Vagina (tissue), 2 donors: ENCODE data around the gene ARID4A.
A peak's percentile ranks its signal among the peaks of the same experiment; 100 is the strongest.

ENCODE experiments used
- CTCF ChIP-seq, 3 experiments: fragments of 450-650 bp in 2 of 3; fragments of 200-600 bp in 1 of 3; sonication (generic) in 1 of 3; IDR thresholded peaks; one replicate each; pipeline ENCODE4 v1.5.1; 2017 to 2019; ENCODE audit warnings: antibody characterized with exemption in 3 of 3, mild to moderate bottlenecking in 2 of 3, moderate library complexity in 2 of 3
- POLR2AphosphoS5 ChIP-seq, 2 donors: sonication (generic); formaldehyde crosslinking; IDR thresholded peaks; one replicate each; pipeline ENCODE4 v1.9.0; 2017; ENCODE audit warnings: antibody characterized with exemption in 2 of 2, mild to moderate bottlenecking in 2 of 2, low read depth in 1 of 2; ENCODE audit not compliant: insufficient read depth in 1 of 2

- TF ChIP-seq POLR2AphosphoS5 (IDR thresholded peaks at IDR 0.05; ENCODE audit: insufficient read depth in 1 of 2, low read depth in 1 of 2) (peak; percentile 80 to 95), CTCF (IDR thresholded peaks at IDR 0.05) (no peak)
These were observed at the start of gene ARID4A for GRCh38 chr14:58298477-58299400.
